HG02852 (cell line): ENCODE data around the gene PLXNA2.

Experiments
- ATAC-seq: cut with Tn5 transposase; IDR thresholded peaks from one replicate; pipeline ENCODE4 v1.9.1; 2021; ENCODE audit warnings: mild to moderate bottlenecking, moderate library complexity; ENCODE audit not compliant: unreplicated experiment

Gene PLXNA2

DNA sequence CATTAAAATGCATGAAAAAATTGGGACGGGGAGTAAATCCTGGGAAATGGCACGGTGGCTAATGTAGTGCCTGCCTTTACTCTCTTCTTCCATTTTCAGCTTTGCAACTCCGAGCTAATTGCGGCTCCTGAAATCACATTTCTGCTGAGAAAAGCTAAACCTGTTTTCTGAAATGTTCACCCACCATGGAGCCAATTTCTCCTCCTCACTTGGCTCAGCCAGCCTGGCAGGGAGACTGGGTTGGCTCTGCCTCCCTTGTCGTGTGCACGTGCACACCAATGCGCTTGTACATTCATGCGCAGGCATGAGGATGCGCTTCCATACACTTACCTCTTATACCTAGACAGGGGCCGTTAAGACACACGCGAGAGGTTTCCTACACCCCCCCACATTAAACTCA, 165.4 kb downstream of the PLXNA2 start:
- ATAC-seq, result no peak

DNA sequence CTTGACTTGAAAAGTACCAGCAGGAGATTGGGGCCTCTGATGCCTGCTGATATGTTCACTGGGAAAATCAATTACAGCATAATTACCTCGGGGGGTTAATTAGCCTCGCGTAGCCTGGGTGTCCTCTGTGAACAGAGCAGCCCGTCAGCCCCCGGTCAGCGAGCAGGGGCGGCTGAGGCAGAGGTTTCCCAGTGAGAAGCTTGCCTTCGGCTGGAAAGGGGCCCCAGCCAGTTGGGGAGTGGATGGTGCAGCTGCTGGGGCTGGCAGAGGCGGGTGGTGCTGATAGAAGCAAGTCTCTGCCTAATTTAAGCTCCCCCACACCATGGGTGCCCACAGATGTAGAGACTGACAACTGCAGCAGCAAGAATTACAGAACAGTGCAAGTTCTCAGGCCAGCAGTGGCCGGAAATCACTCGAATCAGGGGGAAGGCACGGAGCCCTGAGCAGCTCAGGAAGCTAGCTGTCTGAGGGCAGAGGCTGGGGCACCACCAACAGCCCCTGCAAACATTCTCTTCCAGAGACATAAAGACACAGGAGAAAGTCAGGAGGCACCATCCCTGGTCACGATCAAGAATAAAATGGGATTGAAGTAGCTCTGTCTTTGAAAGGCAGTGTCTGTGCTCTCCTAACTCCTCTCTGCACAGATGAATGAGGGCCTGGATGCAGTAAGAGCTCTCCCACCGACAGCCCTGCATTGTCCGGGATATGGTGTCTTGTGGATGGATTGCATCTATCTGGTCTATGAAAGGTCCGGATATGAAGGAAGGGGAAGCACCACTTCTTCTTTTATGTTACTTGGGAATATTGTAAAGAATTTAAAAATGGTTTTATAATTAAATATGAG, 166.7 kb downstream of the PLXNA2 start:
- no peak for ATAC-seq

DNA sequence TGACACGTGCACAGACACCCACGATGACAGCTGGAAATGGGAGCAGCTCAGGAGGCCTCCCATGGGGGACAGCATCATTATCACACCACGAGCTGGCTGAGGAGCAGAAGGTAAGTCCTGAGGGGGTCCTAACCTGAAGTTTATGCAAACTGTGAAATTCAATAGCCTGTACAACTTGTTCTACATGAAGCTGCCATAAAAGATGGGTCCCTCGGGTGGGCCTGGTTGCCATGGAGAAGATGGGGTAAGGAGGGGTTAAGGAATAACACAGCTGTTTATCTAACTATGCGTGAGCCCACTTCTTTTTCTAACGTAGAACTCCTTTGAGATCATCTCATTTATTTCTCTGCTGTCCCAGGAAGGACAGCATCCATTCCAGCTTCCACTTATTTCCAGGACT, 169.8 kb downstream of the PLXNA2 start:
- ATAC-seq, result no peak

DNA sequence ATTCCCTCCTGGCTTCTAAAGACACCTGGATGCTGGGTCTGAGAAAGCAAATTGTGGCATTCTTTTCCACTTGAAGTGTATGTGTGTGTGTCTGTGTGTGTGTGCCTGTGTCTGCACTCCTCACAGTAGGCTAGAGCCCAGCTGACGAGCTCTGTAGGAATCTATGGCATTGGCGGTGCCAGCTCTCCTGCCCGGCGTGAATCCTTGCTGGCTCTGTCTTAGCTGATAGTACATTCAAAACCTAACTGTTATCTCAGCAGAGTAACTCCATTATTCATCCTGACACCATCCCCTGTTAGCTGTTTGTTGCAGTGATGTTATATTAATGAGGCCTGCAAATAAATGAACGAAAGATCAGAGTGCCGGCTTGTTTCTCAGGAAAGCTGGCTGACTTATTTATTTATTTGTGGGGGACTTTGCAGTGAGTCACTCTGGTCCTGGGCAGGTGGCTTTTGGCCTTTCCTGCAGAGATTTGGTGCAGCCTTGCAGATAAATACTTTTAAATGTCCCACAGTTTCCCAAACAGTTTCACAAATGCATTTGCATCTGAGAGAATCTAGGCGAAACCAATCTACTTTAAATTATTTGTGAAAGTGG, 172.7 kb downstream of the PLXNA2 start:
- ATAC-seq, result no peak

GRCh38 chr1:208069908-208070307, 174.3 kb downstream of the PLXNA2 start:
- ATAC-seq, result no peak

GRCh38 chr1:208069317-208069716, 174.9 kb downstream of the PLXNA2 start:
- no peak for ATAC-seq

- no peak for ATAC-seq
Observed at GRCh38 chr1:208068908-208069307, 175.3 kb downstream of the PLXNA2 start.

DNA sequence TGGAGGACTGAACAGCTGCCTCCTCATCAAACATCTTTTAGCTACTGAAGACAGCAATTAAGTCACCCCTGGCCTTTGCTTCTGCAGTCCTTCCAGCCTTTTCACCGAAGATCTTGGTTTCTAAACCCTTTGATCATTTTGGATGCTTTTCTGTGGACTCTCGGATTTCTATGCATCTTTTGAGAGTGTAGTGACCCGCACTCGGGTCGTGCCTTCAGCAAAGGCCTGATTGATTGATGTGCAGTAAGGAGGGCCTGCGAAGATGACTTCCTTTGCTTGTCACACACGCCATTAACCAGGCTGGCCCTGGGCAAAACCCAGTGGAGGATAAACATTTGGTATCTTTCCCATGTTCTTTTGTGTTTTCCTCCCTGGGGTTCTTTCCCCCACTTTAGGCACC, 175.8 kb downstream of the PLXNA2 start:
- no peak for ATAC-seq

GRCh38 chr1:208066583-208066982, 177.6 kb downstream of the PLXNA2 start:
- no peak for ATAC-seq

- ATAC-seq, result no peak
Observed at GRCh38 chr1:208065862-208066261, 178.3 kb downstream of the PLXNA2 start.

GRCh38 chr1:208061632-208062031, 182.6 kb downstream of the PLXNA2 start:
- no peak for ATAC-seq

- no peak for ATAC-seq
Observed at GRCh38 chr1:208061118-208061517, 183.1 kb downstream of the PLXNA2 start.

DNA sequence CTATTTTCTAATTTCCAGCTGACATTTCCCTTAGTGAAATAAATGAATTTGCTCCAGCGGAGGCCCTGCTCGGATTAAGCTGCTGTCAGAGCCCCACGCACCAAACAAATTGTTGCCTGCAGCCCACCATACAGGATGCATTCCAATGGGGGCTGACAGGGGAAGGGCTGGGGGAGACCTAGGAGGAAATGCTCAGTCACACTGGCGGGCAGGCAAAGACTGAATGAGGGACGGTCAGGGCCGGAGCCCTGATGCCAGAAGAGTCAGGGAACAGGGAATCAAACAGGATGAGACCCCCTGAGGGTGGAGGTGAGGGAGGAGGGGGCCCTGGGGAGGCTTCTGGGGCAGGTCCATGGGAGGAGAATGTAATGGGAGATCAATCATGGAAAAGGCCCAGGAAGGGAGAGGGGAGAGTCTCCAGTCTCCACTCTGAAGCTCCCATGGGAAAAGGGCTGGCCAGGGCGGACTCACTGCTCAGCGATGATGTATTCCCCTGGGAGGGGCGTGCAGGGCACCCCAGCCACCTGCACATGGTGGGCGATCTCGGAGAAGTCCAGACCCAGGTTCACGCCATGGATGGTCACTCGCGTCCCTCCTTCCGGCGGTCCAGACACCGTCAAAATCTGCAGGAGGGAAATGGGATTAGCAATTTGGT, 183.8 kb downstream of the PLXNA2 start:
- no peak for ATAC-seq

- no peak for ATAC-seq
Observed at GRCh38 chr1:208059409-208060001, 184.7 kb downstream of the PLXNA2 start.

DNA sequence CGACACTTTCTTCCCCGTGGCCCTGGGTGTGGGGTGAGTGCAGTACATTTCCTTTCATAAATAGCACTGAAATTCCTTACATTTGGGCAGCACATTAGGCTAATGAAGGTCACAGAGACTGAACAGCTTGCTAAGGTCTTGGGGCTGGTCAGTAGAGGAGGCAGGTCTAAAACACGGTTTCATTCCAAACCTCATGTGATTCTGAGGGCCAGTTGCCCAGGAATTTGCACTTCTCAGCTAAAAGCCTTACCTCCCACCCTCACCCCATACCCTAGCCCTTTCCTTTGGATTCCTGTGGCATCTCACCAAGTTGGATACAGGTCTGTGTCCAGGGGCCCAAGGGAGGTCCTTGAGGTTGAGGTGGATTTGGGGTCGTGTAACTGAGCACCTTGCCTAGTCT, 185.4 kb downstream of the PLXNA2 start:
- no peak for ATAC-seq

GRCh38 chr1:208058267-208058666, 185.9 kb downstream of the PLXNA2 start:
- ATAC-seq, result no peak

- no peak for ATAC-seq
Observed at GRCh38 chr1:208057056-208057455, 187.1 kb downstream of the PLXNA2 start.

DNA sequence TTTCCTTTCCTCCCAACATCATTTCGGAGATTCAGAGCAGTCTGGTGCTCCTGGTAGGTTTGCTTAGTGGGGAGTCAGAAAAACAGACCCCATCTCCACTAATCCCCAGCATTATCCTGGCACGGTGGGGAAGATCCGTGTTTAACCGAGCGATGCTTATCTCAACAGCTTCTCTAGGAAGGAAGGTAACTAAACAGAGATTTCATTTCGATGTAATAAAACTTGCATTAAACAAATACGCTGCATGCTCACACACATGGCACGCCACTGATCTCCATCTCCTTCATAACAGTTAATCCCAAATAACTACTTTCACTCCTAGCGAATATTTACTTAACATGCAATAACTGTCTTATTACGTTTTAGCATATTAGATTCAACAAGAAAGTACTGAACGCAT, 188.6 kb downstream of the PLXNA2 start:
- ATAC-seq, result no peak

- ATAC-seq, result no peak
Observed at GRCh38 chr1:208054911-208055379, 189.2 kb downstream of the PLXNA2 start.

DNA sequence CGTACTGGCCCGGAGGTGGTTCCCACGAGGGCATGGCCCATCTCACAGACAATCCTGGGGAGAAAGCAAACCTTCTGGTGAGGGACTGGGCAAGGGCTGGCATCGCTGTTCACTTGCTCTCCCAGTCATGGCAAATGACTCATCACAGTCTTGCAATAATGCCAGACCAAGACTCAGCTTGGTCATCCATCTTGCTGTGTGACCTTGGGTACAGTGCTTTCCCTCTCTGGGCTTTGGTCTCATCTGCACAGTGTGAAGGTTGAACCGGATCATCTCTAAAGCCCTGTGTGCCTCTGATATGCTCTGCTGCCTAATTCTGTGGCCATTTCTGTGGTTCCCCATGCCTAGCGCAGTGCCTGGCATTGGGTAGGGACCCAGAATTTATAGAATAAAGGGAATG, 189.7 kb downstream of the PLXNA2 start:
- no peak for ATAC-seq

GRCh38 chr1:208053661-208054060, 190.5 kb downstream of the PLXNA2 start:
- no peak for ATAC-seq
